ENCODE measurements around the gene CD27. TPM values are rescaled to one million over a fixed set of nuclear protein-coding genes. Genes with fewer than 3 reads are reported as not detected.

CD27 gene
- total and polyA plus RNA-seq, 2 of the 8 experiments (the other 6 are each of a cell fraction or from before 2014, with no cell fraction given), result 0.28 to 0.39 TPM

DNA sequence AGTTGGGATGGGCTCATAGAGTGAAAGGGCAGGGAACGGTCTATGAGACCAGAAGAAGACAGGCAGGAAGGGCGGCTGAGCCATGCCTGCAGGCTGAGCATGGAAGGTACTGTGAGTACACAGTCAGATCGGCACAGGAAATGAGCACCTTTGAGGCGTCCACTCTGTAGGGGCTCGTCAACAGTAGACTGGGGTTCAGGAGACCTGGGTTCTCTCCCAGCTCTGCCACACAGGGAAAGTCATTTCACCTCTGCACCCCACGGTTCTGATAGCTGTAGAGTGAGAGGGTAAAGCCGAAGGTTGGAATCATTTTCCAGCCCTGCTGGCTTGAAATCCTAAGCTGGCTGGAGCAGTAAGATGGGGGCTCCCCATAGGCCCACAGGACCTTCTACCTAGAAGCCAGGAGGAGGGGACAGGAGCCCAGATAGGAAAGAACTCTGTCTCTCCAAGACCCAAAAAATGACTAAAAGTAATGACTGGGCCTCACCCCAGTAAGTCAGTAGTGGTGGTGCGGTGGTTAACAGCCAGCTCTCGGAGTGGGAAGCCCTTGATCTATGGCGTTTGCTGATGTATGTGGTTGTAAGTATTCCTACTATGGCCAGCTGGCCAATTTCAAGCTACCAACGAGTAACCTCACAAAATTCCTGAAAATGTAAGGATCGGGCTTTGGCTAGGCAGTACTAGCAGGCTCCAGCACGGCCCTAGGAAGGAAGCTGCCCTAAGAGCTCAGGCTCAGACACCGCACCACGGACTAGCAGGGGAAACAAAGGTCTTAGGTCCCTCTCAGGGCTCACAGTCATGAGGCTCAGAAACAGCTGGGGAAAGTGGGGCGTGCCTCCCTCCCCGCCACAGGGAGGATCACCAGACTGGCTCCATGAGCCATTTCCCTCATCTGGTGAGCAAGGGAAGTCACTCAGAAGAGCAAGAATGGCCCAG is 10.3 kb upstream of the CD27 start:
- H3K4ac ChIP-seq (replicated peaks; ENCODE audit: insufficient read length, low read depth, low read length), result no peak overlapping the region
- H2BK15ac ChIP-seq (ENCODE audit: low read length), result 0 out of 2 replicates have a peak overlapping the region, but pooled peaks have one; percentile 49
- 88% methylated on average over 17 of the region's 17 CpGs; no CpG with 5 or more reads in 1 of the 2 experiments for WGBS, 2 experiments (ENCODE audit: extremely low coverage in 1 of 2, insufficient coverage in 1 of 2, insufficient read length in 1 of 2, insufficient replicate concordance in 2 of 2, low coverage in 1 of 2, low lambda C conversion rate in 2 of 2, missing lambda C conversion rate in 1 of 2)
- H3K14ac ChIP-seq (ENCODE audit: insufficient read length), result no peak overlapping the region
- H2BK12ac ChIP-seq (ENCODE audit: low read depth, low read length), result peak overlapping the region; percentile 71; the same call in 1 of the 2 replicates
- peak overlapping the region; percentile 45; the same call in 1 of the 2 replicates for H4K8ac ChIP-seq (ENCODE audit: extremely low read depth, insufficient read depth, low read length)
- H2BK5ac ChIP-seq (ENCODE audit: low read depth, low read length), result peak overlapping the region; percentile 72
- no peaks in the 10 kb centered on the region for H4K20me1 ChIP-seq (replicated peaks in 1 of 2; ENCODE audit: control insufficient read depth in 1 of 2, insufficient read depth in 2 of 2, low read length in 2 of 2)
- H4K5ac ChIP-seq (ENCODE audit: insufficient read length, low read depth, low read length), result no peak overlapping the region
- H3K79me2 ChIP-seq (ENCODE audit: control insufficient read depth in 1 of 2, insufficient read depth in 2 of 2, low read length in 2 of 2), result no peaks in the 10 kb centered on the region
- no peak overlapping the region for H3K4me3 ChIP-seq (ENCODE audit: extremely low read depth in 1 of 4, insufficient read depth in 2 of 4, low read depth in 3 of 4, low read length in 4 of 4)
- peak overlapping the region; percentile 74 for H2AFZ ChIP-seq (ENCODE audit: low read length)
- no peak for FAIRE-seq
- H3K23ac ChIP-seq (ENCODE audit: insufficient read length), result no peak overlapping the region
- H3K9me3 ChIP-seq (ENCODE audit: insufficient read depth in 2 of 2, low read depth in 1 of 2, low read length in 1 of 2), result no peaks in the 10 kb centered on the region
- H3K27me3 ChIP-seq (replicated peaks in 1 of 4; ENCODE audit: control insufficient read depth in 3 of 4, extremely low read depth in 1 of 4, insufficient read depth in 3 of 4, low read length in 3 of 4), result no peaks in the 10 kb centered on the region
- no peaks in the 10 kb centered on the region for H3K79me1 ChIP-seq (ENCODE audit: low read depth, low read length)
- H3K4me1 ChIP-seq (replicated peaks in 1 of 4; ENCODE audit: control insufficient read depth in 3 of 4, insufficient read depth in 4 of 4, low read length in 3 of 4), result peaks cover 0 to 8% (median under 1%) of the 10 kb centered on the region in 4 experiments; a peak in 3 of 7 replicates
- H3K27ac ChIP-seq (ENCODE audit: low read depth, low read length), result no peak overlapping the region
- peak overlapping the region; percentile 55 for H3K18ac ChIP-seq (ENCODE audit: extremely low read depth, low read length)
- H3K9ac ChIP-seq (replicated peaks in 1 of 4; ENCODE audit: extremely low read depth in 1 of 4, low read depth in 3 of 4, low read length in 3 of 4), result no peak overlapping the region
- TF ChIP-seq, protein P1, sequence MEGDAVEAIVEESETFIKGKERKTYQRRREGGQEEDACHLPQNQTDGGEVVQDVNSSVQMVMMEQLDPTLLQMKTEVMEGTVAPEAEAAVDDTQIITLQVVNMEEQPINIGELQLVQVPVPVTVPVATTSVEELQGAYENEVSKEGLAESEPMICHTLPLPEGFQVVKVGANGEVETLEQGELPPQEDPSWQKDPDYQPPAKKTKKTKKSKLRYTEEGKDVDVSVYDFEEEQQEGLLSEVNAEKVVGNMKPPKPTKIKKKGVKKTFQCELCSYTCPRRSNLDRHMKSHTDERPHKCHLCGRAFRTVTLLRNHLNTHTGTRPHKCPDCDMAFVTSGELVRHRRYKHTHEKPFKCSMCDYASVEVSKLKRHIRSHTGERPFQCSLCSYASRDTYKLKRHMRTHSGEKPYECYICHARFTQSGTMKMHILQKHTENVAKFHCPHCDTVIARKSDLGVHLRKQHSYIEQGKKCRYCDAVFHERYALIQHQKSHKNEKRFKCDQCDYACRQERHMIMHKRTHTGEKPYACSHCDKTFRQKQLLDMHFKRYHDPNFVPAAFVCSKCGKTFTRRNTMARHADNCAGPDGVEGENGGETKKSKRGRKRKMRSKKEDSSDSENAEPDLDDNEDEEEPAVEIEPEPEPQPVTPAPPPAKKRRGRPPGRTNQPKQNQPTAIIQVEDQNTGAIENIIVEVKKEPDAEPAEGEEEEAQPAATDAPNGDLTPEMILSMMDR (IDR thresholded peaks at IDR 0.05; ENCODE audit: control extremely low read depth in 1 of 3, insufficient read depth in 1 of 3, low read depth in 1 of 3, low read length in 3 of 3), result peak in 1 of 3 experiments; percentile 2; a peak in 1 of 4 replicates
- TF ChIP-seq SIX5 (IDR thresholded peaks at IDR 0.05; ENCODE audit: low read depth, low read length), result no peak
- H3K56ac ChIP-seq (replicated peaks; ENCODE audit: insufficient read length, low read depth, low read length), result no peak overlapping the region
- H4K91ac ChIP-seq (replicated peaks; ENCODE audit: insufficient read length, low read length), result peak overlapping the region; percentile 44
- peak overlapping the region; percentile 44; the same call in 1 of the 2 replicates for H2AK5ac ChIP-seq (ENCODE audit: low read depth, low read length)
- H2BK120ac ChIP-seq (replicated peaks; ENCODE audit: low read depth, low read length), result peak overlapping the region; percentile 65
- no peak overlapping the region for H3K4me2 ChIP-seq (ENCODE audit: insufficient read depth in 1 of 2, low read depth in 2 of 2, low read length in 2 of 2)
- H2BK20ac ChIP-seq (ENCODE audit: low read length), result 0 out of 2 replicates have a peak overlapping the region, but pooled peaks have one; percentile 87
- ChIA-PET CTCF (ENCODE audit: partially characterized antibody) (interaction anchor here (0.8 to 4.1 kb wide), 13 partner anchors 10 to 156 kb away, joined by 3 to 33 read pairs (median 4); partner anchors contain the start of gene CD27), POLR2A (ENCODE audit: partially characterized antibody) (interaction anchor here (0.6 to 4.4 kb wide), 13 partner anchors 9 to 318 kb away, joined by 3 to 23 read pairs (median 4); partner anchors contain the start of genes CD27, GAPDH, MRPL51 and TAPBPL)
- H3K23me2 ChIP-seq (ENCODE audit: low read depth, low read length), result no peaks in the 10 kb centered on the region
- DNase-seq (ENCODE audit: low read depth in 1 of 2, low spot score in 2 of 2), result no peak
- H3K36me3 ChIP-seq (ENCODE audit: control insufficient read depth in 2 of 4, insufficient read depth in 4 of 4, low read length in 3 of 4), result no peaks in the 10 kb centered on the region
